NK-92 (cell line): Measurements from ENCODE around the gene SCAF4.
"Not testable (repeated sequence)": the region's sequence is repeated elsewhere in the genome, so short reads cannot be mapped to it uniquely, and the experiment has no call there.

Experiments used
- DNase-seq: peaks from one replicate; lab custom pipeline; 2025; ENCODE audit not compliant: unreplicated experiment; lab: John Stamatoyannopoulos, UW

Gene SCAF4

DNA sequence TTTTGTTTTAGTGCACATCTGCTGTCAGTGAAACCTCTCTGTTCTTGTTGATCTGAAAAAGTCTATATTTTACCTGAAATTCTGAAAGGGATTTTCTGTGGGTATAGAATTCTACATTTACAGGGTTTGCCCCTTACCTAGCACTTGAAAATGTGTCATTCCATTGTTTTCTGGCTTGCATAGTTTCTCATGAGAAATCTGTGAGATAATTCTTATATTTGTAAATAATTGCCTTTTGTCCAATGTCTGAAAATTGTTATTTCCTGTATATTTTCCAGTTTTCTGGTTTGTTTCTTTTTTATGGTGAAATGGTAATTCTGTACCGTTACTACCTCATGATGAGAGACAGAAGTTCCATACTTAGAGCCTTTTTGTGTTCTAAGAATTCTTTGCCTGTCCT is 11.8 kb upstream of the SCAF4 start:
- DNase-seq: no peak

DNA sequence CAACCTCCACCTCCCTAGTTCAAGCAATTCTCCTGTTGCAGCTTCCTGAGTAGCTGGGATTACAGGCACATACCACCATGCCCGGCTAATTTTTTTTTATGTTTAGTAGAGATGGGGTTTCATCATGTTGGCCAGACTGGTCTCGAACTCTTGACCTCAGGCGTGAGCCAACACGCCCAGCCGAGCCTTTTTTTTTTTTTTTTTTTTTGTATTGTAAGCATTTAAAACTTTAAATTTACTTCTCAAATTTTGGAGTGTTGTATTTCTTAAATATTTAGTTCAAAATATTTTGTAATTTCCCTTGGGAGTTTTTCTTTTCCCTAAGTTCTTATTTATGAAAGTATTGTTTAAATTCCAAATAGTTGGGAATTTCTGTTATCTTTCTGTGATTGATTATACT is 9.2 kb upstream of the SCAF4 start:
- DNase-seq: no peak

DNA sequence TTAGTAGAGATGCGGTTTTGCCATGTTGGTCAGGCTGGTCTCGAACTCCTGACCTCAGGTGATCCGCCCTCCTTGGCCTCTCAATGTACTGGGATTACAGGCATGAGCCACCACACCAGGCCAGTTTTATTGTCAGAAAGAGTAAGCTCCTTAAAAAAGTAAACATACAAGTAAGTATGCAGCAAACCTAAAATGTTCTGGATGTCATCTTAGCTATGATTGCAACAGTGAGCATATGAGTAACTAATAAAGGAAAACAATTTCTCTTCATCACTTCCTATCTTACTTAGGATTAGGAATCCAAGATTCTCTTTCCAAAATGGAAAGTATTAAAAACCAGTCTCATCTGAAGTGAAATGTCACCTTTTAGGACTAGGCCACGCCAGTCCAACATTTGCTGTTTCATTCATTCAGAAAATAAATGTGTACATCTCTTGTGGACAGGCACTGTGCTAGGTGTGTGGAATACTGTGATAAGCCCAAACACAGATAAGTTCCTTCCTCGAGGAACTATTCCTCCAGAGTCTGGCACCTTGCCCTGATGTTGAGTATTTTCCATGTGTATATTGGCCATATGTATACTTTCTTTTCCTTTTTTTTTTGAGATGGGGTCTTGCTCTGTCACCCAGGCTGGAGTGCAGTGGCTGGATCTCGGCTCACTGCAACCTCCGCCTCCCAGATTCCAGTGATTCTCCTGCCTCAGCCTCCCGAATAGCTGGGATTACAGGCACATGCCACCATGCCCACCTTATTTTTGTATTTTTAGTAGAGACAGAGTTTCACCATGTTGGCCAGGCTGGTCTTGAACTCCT is 5.9 kb upstream of the SCAF4 start:
- DNase-seq: not testable (repeated sequence)

DNA sequence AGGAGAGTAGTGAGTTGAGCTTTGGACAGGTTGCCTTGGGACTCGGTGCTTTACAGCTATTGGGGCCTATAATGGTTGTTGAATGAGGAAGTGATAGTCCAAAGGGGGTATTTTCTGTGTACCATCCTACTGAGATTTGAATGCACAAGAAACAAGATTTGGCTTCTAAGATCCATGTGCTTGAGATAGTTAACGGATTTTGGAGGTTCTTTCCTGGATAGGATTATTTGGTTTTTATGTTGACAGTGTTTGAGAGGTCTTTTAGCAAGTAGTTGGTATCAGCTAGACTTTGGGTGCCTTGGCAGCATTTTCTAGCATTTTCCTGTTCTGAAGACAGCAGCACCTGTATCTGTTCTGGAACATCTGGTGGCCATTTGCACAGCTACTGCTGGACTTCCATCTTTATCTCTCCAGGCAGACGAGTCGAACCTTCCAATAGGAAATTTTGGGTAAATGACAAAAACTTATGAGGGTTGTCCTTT is 3.6 kb upstream of the SCAF4 start:
- DNase-seq: no peak

DNA sequence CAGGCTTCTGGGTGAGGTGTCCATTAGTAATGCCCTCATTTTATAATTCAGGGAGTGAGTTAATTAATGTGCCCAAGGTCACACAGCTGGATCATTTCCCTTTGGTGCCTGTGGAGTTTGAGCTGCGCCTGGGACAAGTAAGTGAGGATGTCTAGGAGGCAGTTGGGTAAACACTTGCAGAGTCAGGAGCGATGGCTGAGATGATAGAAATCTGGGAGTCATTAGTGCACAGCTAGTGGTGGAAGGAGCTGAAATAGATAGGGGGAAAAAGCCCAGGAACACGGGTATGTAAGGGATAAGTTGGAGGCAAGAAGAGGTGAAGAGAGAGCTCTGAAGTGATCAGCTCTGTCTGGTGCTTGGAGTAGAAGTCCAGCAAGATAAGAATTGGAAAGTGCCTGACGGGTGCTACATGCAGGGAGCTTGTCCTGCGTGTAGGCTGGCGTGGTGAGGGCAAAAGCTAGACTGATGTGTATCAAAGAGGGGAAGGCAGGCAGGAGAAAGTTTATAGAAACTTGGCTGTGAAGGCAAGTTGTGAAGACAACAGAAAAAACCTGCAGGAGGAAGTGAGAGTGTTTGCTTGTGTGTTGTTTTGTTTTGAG is 1.7 kb upstream of the SCAF4 start:
- DNase-seq: no peak

DNA sequence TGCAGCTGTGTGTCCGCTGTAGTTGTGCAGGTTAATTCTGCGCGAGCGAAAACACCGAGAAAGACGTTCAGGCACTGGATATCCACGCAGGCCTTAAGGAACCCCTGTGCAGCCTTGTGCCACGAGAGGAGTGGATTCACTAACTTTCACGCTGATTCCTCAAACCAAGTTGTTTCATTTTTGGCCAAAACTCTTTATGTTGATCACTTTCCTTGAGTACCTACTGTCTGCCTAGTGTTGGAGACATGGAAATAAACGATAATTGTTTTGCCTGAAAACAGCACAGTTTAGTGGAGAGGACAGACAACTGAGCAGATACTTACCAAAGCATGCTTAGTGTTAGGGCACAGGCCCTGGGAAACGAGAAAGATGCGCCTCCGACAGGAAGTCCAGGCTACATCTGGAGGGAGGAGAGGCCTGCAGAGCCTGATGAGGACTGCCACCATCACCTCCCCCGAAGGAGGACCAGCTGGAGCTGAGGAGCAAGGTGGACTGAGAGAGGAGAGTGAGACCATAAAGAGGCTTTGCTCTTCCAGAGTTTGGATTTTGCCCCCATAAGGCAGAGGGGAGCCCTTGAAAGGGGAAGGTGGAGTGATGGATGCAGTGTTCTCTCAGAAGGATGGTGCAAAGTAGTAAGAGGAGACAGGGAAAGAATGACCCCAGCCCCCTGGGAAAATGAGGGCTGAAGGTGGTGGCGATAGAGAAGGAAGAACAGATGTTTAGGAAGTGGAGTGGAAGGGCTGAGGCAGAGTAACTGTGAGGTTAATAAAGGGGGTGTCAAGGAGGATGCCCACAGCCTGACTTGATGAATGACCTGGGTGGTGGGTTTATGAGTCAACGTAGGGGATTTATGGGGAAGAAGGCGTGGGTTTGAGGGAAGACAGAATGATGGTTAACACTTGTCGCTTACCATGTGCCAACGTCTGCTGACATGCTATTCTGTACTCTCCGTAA is 956 bp upstream of the SCAF4 start:
- DNase-seq: no peak

DNA sequence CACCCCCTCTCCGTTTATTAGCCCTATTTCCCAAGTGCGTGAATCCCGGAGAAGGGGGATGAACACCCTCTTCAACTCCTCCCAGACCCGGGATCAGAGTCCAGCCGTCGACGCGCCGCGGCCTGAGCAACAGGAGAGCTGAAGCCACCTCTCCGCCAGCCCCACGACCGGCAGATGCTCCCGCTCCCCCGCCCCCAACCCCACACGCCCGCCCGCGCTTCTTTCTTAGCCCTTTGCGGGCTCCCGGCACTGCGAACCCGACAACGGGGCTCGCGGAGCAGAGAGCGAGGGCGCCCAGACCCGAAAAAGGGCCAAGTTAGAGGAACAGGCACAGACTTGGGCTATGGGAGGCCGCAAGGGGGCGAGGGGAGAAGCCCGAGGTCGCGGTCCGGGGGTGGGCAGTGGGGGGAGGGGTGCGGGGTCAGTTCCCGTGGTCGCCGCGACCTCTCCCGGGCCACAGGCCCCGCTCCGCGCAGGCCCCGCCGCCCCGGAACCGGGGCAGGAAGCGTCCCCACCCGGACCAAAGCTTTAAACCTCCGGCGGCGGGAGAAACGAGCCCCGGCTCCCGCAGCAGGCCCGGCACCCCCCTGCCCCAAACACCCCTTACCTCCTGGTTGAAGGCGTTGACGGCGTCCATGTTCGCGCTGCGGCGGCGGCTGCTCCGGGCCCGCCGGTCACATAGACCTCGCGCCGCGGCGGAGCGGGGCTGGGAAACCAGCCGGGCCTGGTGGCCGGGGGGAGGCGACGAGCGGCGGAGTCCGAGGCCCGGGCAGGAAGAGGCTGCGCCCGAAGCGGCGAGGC is 662 bp downstream of the SCAF4 start:
- no peak for DNase-seq

DNA sequence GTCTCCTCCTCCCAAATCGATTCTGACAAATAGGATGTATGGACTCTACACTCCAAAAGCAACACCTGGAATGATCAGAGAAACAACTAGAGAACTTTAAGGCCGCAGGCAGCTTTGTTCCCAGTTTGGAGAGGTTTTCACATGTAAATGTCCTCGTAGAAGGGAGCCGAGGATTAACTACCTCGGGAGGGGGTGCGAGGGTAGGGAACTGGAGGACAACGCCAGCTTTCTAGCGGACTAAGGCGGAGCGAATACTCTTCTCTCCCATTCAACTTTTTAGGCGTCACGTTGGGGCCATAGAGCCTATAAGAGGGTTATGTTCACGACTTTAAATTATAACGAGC is 1.2 kb downstream of the SCAF4 start:
- no peak for DNase-seq

DNA sequence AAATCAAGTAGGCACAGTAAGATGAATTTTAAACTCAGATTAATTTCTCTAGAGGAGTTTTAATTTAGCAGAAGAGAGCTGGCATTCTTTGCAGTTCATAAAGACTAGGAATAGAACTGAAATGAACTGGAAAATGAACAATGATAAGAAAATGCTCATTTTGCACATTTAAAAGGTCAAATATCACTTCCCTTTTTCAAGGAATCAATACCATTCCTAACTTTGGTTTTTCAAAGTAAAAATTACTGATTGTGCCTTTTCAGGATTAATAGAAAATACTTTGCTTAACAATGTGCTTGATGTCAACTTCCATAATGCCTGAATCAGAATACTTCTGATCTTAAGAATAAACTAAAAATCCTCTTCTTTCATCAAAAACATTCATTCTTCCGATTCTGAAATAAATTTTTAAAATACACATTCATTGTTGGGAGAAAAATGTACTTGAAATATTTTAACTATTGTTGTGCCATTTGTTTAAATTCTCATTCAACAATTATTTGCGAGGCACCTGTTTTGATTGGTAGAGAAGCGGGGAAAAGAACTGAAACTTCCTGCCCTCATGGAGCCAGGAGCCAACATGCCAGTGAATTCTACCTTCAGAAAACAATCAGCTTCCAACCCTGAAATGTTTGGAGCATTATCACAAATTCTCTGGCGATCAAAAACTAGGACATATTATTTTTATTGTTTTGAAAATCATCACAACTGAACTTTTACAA is 2.1 kb downstream of the SCAF4 start:
- DNase-seq: no peak

DNA sequence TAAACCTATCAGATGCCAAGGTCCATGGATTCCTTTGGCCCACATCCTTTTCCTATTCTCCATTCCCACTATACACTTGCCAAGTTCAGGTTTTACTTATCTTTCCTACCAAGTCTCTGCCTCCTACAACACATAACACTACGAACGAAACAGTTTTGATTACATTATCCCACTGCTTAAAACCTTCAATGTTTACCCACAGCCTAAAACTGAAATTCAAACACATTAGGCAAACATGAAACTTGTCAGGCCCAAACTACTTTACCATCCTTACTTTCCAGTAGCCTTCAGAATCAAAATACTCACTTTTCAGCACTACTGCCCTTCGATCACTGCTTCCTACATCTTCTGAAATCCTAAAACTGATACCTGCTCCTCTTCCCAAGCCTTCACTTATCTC is 3.0 kb downstream of the SCAF4 start:
- DNase-seq: no peak

DNA sequence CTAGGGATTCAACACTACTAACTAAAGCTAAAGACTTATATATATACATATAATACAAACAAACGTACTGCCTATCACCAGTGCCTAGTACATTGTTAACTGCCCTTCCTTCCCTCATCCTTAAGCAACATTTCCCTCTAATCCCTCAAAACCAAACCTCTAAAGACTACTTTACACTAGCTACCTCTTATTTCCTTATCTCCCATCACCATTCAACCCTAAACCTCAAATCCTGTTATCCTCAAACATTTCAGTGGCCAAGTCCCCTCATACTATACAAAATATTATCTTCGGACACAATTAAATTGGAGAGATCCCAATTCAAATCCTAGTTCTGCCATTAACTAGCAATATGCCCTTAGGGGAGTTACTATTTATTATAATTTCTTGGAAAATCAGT is 3.7 kb downstream of the SCAF4 start:
- no peak for DNase-seq

DNA sequence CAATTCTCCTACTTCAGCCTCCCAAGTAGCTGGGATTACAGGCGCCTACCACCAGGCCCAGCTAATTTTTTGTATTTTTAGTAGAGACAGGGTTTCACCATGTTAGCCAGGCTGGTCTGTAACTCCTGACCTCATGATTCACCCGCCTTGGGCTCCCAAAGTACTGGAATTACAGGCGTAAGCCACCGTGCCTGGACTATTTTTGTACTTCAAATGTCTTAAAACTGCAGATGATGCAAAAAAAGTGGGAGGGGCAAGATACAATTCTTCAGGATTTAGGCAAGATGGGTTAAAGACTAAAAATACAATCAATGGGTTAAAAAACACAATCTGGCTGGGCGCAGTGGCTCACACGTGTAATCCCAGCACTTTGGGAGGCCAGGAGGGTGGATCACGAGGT is 4.7 kb downstream of the SCAF4 start:
- DNase-seq: no peak

DNA sequence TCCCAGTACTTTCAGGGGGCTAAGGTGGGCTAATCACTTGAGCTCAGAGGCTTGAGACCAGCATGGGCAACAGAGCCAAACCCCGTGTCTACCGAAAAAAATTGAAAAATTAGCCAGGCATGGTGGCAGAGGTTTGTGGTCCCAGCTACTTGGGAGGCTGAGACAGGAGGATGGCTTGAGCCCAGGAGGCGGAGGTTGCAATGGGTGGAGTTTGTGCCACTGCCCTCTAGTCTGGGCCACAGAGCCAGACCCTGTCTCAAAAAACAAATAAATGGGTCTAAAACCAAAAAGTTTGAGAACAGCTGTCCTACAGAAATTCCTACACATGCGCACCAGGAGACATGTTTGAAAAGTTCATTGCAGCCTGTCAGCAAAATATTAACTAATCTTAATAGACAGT is 5.5 kb downstream of the SCAF4 start:
- no peak for DNase-seq

DNA sequence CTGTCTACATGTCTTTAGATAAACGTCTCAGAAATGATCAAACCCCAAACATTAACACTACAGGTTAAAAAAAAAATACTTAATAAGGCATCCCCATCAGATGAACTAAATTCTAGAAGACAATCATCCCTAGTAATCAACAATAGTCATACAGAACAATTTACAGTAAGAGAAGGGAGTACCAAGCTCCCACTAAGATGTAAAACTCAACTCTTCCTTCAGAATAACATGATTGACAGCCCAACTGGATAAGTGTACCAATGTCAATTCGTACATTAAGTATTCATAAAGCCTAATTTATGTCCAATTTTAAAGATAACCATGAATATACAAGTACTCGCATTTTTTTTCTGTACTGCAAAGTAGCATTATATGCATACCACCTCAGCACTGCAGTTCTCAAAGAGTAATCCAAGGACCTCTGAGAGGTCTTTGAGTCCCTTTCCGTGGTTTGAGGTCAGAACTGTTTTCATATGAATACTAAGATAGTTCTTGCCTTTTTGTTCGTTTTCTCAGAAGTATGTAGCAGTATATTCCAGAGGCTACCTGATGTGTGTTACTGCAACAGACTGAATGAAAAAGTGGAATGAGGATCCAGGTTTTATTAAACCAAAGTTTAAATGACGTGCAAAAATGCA is 6.6 kb downstream of the SCAF4 start:
- no peak for DNase-seq

DNA sequence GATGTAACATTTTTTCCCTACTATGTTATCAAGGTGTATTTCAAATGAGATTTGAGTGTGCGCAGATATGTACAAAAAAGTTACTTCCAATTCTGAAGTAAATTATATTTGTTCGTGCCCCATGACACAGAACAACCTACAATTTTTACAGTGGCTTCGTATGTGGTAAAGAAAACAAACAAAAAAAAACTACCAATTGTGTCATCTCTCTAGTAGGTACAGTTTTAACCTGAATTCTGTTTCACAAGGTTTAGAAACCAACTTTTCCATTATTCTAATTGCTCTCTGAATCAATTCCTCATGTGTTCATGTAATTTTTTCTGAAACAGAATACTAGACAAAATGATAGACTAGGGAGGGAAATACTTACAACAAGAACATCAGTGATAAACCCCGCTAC is 7.4 kb downstream of the SCAF4 start:
- DNase-seq: no peak

DNA sequence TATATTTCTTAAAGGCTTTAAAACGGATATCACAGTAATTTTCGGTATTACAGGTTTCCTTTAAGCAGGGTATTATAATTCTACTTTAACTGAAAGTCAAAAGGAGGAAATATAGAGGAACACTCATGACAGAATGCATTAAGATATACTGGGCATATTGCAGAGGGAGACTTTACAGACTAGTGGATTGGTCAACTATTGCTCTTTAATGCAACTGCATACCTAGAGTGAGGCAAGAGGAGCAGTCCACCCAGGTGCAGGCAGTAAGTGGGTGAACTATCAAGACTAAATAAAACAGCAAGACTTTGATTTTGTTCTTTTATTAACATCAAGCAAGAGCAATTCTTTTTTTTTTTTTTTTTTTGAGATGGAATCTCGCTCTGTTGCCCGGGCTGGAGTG is 10.5 kb downstream of the SCAF4 start:
- no peak for DNase-seq

DNA sequence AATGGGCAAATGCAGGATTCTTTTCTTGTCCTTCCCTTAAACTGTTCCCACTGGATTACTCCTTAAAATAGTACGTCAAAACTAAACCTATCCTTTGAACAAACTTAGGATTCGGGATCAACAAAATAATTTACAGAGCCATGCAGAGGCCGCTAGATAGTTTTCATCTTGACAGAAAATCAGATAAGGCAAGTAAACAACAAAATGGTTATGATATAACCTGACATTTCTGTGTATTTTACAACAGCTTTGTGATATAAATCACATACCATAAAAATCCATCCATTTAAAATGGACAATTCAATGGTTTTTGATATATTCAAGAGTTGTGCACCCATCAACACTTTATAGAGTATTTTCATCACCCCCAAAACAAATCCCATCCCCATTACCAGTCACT is 11.2 kb downstream of the SCAF4 start:
- no peak for DNase-seq

DNA sequence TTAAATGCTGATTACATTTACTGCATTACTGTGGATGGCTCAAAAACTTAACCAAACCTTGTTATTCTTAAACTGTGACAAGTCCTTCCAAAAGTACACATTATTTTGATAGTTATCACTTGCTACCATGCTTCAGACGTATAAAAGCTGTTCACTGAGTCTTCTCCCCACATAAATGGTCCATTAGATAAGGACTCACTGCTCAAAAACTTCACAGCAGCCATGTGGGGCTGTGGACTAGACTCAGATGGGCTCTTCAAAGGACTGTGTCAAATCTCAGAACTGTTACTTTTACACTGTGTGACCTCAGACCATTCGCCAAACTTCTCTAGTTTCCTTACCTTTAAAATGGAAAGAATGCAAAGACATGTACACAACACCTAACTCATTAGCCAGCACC is 11.6 kb downstream of the SCAF4 start:
- no peak for DNase-seq

DNA sequence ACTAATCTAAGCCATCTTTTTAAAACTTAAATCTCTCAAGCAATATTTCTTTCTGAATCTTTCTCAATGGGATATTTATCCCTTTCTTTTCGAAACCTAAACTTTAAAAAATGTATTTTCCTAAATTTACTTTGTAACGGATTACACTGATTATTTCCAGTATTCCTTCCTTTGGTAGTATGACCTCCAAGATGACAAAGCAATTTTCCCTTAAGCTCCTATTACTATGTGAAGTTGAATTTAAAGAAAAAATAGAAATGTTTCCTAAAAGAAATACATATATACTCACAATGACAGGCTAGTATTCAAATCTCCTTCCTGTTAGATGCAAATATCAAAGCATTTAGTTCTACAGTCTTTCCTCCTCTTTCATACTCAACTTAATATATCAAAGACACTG is 15.8 kb downstream of the SCAF4 start:
- no peak for DNase-seq
